Uterus (tissue), 4 donors: ENCODE measurements around the gene ELP2. TPM values are rescaled to one million over a fixed set of nuclear protein-coding genes. Genes with fewer than 3 reads are reported as not detected.

Experiments
- DNase-seq, 2 donors: peaks; one replicate each; pipeline ENCODE4 v3.0.0-alpha.2; 2019 to 2020
- H3K27ac ChIP-seq, 2 donors: fragments of 200-600 bp; sonication (generic); 1 replicate in 1 of 2; 2 replicates in 1 of 2; pipeline ENCODE4 v1.5.1; 2016 to 2018
- H3K27me3 ChIP-seq, 2 donors: fragments of 200-600 bp; sonication (generic); one replicate each; pipeline ENCODE4 v1.5.1; 2018 to 2019; ENCODE audit warnings: control low read depth in 1 of 2
- H3K36me3 ChIP-seq, 2 donors: fragments of 200-600 bp; sonication (generic); one replicate each; pipeline ENCODE4 v1.5.1; 2019; ENCODE audit warnings: control low read depth in 1 of 2
- H3K4me1 ChIP-seq, 2 donors: fragments of 200-600 bp; sonication (generic); one replicate each; pipeline ENCODE4 v1.5.1; 2018 to 2019; ENCODE audit warnings: control low read depth in 1 of 2
- H3K4me3 ChIP-seq, 2 donors: fragments of 200-600 bp; sonication (generic); 1 replicate in 1 of 2; 2 replicates in 1 of 2; pipeline ENCODE4 v1.5.1; 2018 to 2019; ENCODE audit warnings: mild to moderate bottlenecking in 1 of 2
- H3K9me3 ChIP-seq, 2 donors: fragments of 200-600 bp; sonication (generic); one replicate each; pipeline ENCODE4 v1.5.1; 2019; ENCODE audit warnings: control low read depth in 1 of 2
- POLR2A ChIP-seq, 2 donors: fragments of 450-650 bp; IDR thresholded peaks; one replicate each; pipeline ENCODE4 v1.6.1; 2016; ENCODE audit warnings: antibody characterized with exemption in 2 of 2, mild to moderate bottlenecking in 1 of 2, moderate library complexity in 1 of 2
- intact Hi-C: fragments of 100-400 bp; cut with DNase I; formaldehyde crosslinking; loops from one replicate; pipeline ENCODE4 v1.15.1; 2023; ENCODE audit warnings: low total_unique reads
- total RNA-seq, 4 donors: library from RNA; depleted of rRNA in 3 of 4; stranded (reverse); fragments of >200 nt in 3 of 4; gene quantifications; one replicate each; pipeline versions ENCODE4 v1.1.0 to v1.2.4, GENCODE V29; 2014 to 2023
- TF ChIP-seq, protein P1 (sequence below), 4 experiments: fragments of 200-600 bp in 2 of 4; fragments of 450-650 bp in 2 of 4; sonication (generic) in 2 of 4; IDR thresholded peaks; one replicate each; pipeline ENCODE4 v1.5.1; 2016 to 2019; ENCODE audit warnings: antibody characterized with exemption in 4 of 4, mild to moderate bottlenecking in 2 of 4, moderate library complexity in 1 of 4
- donor health status: DM: yes; HTN: yes; CAD: no.

Gene ELP2
- total RNA-seq, 4 donors from 2014 or later: 73.3 to 152 (median 113) TPM

GRCh38 chr18:36096955-36097354 is 32.7 kb upstream of the ELP2 start:
- Histone ChIP-seq H3K36me3 (no peaks in the 10 kb centered on the region), H3K9me3 (no peaks in the 10 kb centered on the region), H3K4me1 (no peaks in the 10 kb centered on the region), H3K27me3 (no peaks in the 10 kb centered on the region), H3K4me3 (no peak overlapping the region), H3K27ac (no peak overlapping the region)
- TF ChIP-seq POLR2A (IDR thresholded peaks at IDR 0.05): no peak
- TF ChIP-seq, protein P1, sequence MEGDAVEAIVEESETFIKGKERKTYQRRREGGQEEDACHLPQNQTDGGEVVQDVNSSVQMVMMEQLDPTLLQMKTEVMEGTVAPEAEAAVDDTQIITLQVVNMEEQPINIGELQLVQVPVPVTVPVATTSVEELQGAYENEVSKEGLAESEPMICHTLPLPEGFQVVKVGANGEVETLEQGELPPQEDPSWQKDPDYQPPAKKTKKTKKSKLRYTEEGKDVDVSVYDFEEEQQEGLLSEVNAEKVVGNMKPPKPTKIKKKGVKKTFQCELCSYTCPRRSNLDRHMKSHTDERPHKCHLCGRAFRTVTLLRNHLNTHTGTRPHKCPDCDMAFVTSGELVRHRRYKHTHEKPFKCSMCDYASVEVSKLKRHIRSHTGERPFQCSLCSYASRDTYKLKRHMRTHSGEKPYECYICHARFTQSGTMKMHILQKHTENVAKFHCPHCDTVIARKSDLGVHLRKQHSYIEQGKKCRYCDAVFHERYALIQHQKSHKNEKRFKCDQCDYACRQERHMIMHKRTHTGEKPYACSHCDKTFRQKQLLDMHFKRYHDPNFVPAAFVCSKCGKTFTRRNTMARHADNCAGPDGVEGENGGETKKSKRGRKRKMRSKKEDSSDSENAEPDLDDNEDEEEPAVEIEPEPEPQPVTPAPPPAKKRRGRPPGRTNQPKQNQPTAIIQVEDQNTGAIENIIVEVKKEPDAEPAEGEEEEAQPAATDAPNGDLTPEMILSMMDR (IDR thresholded peaks at IDR 0.05): no peak
- intact Hi-C loops: no loop called here
- DNase-seq: no peak

- no peak overlapping the region for H3K27ac ChIP-seq
- no peak for TF ChIP-seq POLR2A (IDR thresholded peaks at IDR 0.05)
- TF ChIP-seq, protein P1 (IDR thresholded peaks at IDR 0.05): no peak
- H3K4me1 ChIP-seq: no peaks in the 10 kb centered on the region
- H3K36me3 ChIP-seq: no peaks in the 10 kb centered on the region
- no peak overlapping the region for H3K4me3 ChIP-seq
- intact Hi-C loops: no loop called here
- H3K9me3 ChIP-seq: no peaks in the 10 kb centered on the region
- no peaks in the 10 kb centered on the region for H3K27me3 ChIP-seq
- DNase-seq: no peak
Observed at GRCh38 chr18:36099311-36099710, 30.4 kb upstream of the ELP2 start.

DNA sequence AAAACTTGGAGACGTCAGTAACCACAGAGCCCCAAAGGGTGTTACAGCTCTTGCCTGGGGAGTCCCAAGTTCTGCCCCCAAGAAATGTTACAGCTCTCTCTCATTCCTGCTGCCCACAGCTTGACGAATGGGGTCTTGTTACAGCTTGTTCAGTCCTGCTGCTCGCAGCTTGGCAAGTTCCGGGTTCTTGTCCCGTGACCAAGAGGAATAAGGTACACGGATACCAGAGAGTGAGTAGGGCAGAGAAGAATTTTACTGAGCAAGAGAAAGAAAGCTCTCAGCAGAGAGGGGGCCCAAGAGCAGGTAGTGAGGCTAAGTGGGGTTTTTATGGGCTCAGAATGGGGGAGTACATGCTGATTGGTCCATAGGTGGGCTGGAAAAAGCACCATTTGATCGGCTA is 27.8 kb upstream of the ELP2 start:
- Histone ChIP-seq H3K4me3 (no peak overlapping the region), H3K9me3 (no peaks in the 10 kb centered on the region), H3K4me1 (no peaks in the 10 kb centered on the region), H3K27me3 (no peaks in the 10 kb centered on the region), H3K36me3 (no peaks in the 10 kb centered on the region), H3K27ac (no peak overlapping the region)
- DNase-seq: no peak
- intact Hi-C loops: no loop called here
- TF ChIP-seq POLR2A (IDR thresholded peaks at IDR 0.05): no peak
- TF ChIP-seq, protein P1 (IDR thresholded peaks at IDR 0.05): no peak

DNA sequence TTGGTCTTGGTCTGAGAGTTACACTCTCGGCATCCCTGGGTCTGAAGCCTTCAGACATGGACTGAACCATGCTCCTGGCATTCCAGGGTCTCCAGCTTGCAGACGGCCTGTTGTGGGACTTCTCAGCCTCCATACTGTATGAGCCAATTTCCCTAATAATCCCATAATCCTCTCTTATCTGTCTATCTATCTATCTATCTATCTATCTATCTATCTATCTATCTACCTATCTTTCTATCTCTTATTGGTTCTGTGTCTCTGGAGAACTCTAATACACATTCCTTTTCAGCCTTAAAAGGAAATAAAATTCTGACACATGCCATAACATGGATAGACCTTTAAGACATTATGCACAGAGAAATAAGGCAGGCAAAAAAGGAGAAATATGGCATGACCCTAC is 24.9 kb upstream of the ELP2 start:
- DNase-seq: no peak
- intact Hi-C loops: no loop called here
- no peak overlapping the region for H3K4me3 ChIP-seq
- H3K4me1 ChIP-seq: no peaks in the 10 kb centered on the region
- no peak overlapping the region for H3K27ac ChIP-seq
- H3K9me3 ChIP-seq: no peaks in the 10 kb centered on the region
- H3K36me3 ChIP-seq: no peaks in the 10 kb centered on the region
- no peaks in the 10 kb centered on the region for H3K27me3 ChIP-seq
- TF ChIP-seq POLR2A (IDR thresholded peaks at IDR 0.05): no peak
- TF ChIP-seq, protein P1 (IDR thresholded peaks at IDR 0.05): no peak

GRCh38 chr18:36107477-36107876 is 22.2 kb upstream of the ELP2 start:
- intact Hi-C loops: no loop called here
- DNase-seq: no peak
- TF ChIP-seq, protein P1 (IDR thresholded peaks at IDR 0.05): no peak
- TF ChIP-seq POLR2A (IDR thresholded peaks at IDR 0.05): no peak
- no peak overlapping the region for H3K4me3 ChIP-seq
- no peaks in the 10 kb centered on the region for H3K9me3 ChIP-seq
- H3K4me1 ChIP-seq: no peaks in the 10 kb centered on the region
- no peaks in the 10 kb centered on the region for H3K36me3 ChIP-seq
- H3K27ac ChIP-seq: no peak overlapping the region
- no peaks in the 10 kb centered on the region for H3K27me3 ChIP-seq
